K562 (cell line): ENCODE results near the gene PLOD1. TPM values are rescaled to one million over a fixed set of nuclear protein-coding genes. Genes with fewer than 3 reads are reported as not detected.

ENCODE experiments used
- GTF2F1 ChIP-seq: IDR thresholded peaks from 2 replicates; pipeline ENCODE4 v1.6.1; 2011; ENCODE audit warnings: low read depth, low read length, improper control_type of control experiment
- PTRF ChIP-seq: fragments of 450-650 bp; IDR thresholded peaks from 2 replicates; pipeline ENCODE4 v1.6.1; 2016; ENCODE audit warnings: mild to moderate bottlenecking, missing genetic modification characterization, missing compliant biosample characterization
- TARDBP ChIP-seq: fragments of 450-650 bp; IDR thresholded peaks from 2 replicates; pipeline ENCODE4 v1.6.1; 2016
- ZFP1 ChIP-seq: fragments of 450-650 bp; formaldehyde crosslinking; IDR thresholded peaks from 2 replicates; pipeline ENCODE4 v1.4.0; 2020; ENCODE audit warnings: mild to moderate bottlenecking, mixed read lengths
- ZNF184 ChIP-seq: sonication (generic); formaldehyde crosslinking; IDR thresholded peaks from 2 replicates; pipeline ENCODE4 v1.5.0; 2020; ENCODE audit warnings: missing genetic modification reagents
- ZNF212 ChIP-seq: fragments of 450-650 bp; formaldehyde crosslinking; IDR thresholded peaks from 2 replicates; pipeline ENCODE4 v1.4.0; 2020; ENCODE audit warnings: mild to moderate bottlenecking
- ZNF232 ChIP-seq: sonication (generic); formaldehyde crosslinking; IDR thresholded peaks from 2 replicates; pipeline ENCODE4 v1.8.0; 2022; ENCODE audit warnings: mild to moderate bottlenecking, missing genetic modification reagents
- ZNF583 ChIP-seq: fragments of 250-450 bp; sonication (Bioruptor Pico); IDR thresholded peaks from 2 replicates; pipeline ENCODE4 v1.4.0; 2020
- polyA plus RNA-seq, 8 experiments: library from polyadenylated mRNA; depleted of rRNA in 4 of 8; stranded (reverse) in 5 of 8; unstranded in 3 of 8; fragments of >200 nt; fragmentation: Nextera tagmentation in 2 of 8; fragmentation: Illumina TruSeq in 1 of 8; extraction: Ambion mirVana in 2 of 8; extraction: Trizol in 1 of 8; gene quantifications; 2 replicates each; pipeline versions ENCODE4 v1.2.1 to v1.2.3, GENCODE V29; 2011 to 2014; ENCODE audit warnings: inconsistent platforms in 1 of 8, missing spikeins in 1 of 8
- total RNA-seq, 7 experiments: library from RNA; depleted of rRNA in 6 of 7; stranded (reverse); fragments of >200 nt in 6 of 7; fragmentation: Illumina TruSeq in 2 of 7; extraction: Trizol in 2 of 7; gene quantifications; 2 replicates each; pipeline versions ENCODE4 v1.2.1 to v1.2.3, GENCODE V29; 2011 to 2021; ENCODE audit warnings: low replicate concordance in 1 of 7
- TF ChIP-seq, protein P1 (sequence below): sonication (generic); formaldehyde crosslinking; IDR thresholded peaks from 2 replicates; pipeline ENCODE4 v1.9.0; 2022; ENCODE audit warnings: mild to moderate bottlenecking, missing genetic modification reagents
- TF ChIP-seq, protein P2 (sequence below), 2 experiments: fragments of 150-350 bp in 1 of 2; IDR thresholded peaks; 2 replicates each; pipeline ENCODE4 v1.6.1; 2012 to 2016; ENCODE audit warnings: low read depth in 2 of 2, low read length in 2 of 2, mild to moderate bottlenecking in 1 of 2, moderate library complexity in 1 of 2
- TF ChIP-seq, protein P3 (sequence below), 2 experiments: fragments of 450-650 bp; IDR thresholded peaks; 2 replicates each; pipeline ENCODE4 v1.6.1; 2016; ENCODE audit warnings: mild to moderate bottlenecking in 2 of 2, borderline replicate concordance in 1 of 2, low read depth in 1 of 2, moderate library complexity in 1 of 2

The PLOD1 gene
- total and polyA plus RNA-seq, 9 of the 15 experiments (the other 6 are each of a cell fraction or from before 2014, with no cell fraction given), result 16.6 to 90.8 (median 52.7) TPM

DNA sequence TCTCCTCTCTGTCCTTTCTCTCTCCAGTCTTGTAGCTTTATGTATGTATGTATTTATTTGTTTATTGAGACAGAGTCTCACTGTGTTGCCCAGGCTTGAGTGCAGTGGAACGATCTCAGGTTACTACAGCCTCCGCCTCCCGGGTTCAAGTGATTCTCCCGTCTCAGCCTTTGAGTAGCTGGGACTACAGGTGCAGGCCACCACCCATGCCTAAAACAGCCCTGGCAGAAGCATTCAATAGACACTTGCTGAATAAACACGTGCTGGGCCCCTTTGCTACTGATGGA lies 10.7 kb upstream of the PLOD1 start (continued):
- no peak for TF ChIP-seq TARDBP
- no peak for TF ChIP-seq ZFP1 (CRISPR knock-in tag)
- TF ChIP-seq, protein P1, sequence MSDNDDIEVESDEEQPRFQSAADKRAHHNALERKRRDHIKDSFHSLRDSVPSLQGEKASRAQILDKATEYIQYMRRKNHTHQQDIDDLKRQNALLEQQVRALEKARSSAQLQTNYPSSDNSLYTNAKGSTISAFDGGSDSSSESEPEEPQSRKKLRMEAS (CRISPR knock-in tag), result no peak
- TF ChIP-seq, protein P2, sequence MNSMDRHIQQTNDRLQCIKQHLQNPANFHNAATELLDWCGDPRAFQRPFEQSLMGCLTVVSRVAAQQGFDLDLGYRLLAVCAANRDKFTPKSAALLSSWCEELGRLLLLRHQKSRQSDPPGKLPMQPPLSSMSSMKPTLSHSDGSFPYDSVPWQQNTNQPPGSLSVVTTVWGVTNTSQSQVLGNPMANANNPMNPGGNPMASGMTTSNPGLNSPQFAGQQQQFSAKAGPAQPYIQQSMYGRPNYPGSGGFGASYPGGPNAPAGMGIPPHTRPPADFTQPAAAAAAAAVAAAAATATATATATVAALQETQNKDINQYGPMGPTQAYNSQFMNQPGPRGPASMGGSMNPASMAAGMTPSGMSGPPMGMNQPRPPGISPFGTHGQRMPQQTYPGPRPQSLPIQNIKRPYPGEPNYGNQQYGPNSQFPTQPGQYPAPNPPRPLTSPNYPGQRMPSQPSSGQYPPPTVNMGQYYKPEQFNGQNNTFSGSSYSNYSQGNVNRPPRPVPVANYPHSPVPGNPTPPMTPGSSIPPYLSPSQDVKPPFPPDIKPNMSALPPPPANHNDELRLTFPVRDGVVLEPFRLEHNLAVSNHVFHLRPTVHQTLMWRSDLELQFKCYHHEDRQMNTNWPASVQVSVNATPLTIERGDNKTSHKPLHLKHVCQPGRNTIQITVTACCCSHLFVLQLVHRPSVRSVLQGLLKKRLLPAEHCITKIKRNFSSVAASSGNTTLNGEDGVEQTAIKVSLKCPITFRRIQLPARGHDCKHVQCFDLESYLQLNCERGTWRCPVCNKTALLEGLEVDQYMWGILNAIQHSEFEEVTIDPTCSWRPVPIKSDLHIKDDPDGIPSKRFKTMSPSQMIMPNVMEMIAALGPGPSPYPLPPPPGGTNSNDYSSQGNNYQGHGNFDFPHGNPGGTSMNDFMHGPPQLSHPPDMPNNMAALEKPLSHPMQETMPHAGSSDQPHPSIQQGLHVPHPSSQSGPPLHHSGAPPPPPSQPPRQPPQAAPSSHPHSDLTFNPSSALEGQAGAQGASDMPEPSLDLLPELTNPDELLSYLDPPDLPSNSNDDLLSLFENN (IDR thresholded peaks at IDR 0.05; ENCODE audit: low read depth in 2 of 2, low read length in 2 of 2), result no peak
- no peak for TF ChIP-seq ZNF232
- TF ChIP-seq GTF2F1, result no peak
- no peak for TF ChIP-seq PTRF
- TF ChIP-seq, protein P3, sequence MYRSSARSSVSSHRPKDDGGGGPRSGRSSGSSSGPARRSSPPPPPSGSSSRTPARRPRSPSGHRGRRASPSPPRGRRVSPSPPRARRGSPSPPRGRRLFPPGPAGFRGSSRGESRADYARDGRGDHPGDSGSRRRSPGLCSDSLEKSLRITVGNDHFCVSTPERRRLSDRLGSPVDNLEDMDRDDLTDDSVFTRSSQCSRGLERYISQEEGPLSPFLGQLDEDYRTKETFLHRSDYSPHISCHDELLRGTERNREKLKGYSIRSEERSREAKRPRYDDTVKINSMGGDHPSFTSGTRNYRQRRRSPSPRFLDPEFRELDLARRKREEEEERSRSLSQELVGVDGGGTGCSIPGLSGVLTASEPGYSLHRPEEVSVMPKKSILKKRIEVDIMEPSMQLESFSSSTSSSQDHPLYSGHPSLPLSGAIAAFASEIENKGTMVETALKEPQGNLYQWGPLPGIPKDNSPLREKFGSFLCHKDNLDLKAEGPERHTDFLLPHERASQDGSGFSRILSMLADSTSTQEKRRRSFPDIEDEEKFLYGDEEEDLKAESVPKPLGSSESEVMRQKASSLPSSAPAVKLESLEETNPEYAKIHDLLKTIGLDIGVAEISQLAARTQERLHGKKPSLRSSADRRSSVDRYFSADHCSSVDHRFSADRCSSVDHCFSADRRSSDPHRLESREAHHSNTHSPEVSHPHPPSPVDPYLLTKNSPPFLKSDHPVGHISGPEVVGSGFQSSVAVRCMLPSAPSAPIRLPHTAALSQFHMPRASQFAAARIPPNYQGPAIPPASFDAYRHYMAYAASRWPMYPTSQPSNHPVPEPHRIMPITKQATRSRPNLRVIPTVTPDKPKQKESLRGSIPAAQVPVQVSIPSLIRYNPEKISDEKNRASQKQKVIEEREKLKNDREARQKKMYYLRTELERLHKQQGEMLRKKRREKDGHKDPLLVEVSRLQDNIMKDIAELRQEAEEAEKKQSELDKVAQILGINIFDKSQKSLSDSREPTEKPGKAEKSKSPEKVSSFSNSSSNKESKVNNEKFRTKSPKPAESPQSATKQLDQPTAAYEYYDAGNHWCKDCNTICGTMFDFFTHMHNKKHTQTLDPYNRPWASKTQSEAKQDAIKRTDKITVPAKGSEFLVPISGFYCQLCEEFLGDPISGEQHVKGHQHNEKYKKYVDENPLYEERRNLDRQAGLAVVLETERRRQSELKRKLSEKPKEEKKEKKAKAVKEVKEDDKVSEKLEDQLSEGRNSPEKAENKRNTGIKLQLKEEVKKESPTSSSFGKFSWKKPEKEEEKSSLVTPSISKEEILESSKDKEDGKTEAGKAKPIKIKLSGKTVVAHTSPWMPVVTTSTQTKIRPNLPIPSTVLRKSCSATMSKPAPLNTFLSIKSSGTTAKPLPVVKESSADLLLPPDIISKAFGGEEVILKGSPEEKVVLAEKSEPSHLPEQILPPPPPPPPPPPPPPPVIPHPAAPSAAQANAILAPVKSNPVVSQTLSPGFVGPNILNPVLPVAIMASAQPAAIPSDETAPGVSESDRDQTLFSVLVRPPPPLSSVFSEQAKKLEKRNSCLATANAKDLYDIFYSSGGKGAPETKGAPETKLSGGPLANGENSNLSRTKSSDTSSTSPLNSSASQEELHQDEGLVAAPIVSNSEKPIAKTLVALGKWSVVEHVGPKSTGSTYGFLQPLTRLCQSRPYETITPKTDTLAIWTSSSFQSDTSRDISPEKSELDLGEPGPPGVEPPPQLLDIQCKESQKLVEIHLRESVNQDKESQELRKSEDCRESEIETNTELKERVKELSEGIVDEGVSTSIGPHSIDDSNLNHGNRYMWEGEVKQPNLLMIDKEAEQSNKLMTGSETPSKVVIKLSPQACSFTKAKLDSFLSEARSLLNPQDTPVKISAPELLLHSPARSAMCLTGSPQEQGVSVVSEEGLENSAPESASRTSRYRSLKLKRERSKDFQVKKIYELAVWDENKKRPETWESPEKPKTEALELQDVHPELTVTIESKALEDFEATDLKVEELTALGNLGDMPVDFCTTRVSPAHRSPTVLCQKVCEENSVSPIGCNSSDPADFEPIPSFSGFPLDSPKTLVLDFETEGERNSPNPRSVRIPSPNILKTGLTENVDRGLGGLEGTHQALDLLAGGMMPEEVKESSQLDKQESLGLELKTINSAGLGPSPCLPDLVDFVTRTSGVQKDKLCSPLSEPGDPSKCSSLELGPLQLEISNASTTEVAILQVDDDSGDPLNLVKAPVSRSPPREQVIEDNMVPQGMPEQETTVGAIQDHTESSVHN (IDR thresholded peaks at IDR 0.05; ENCODE audit: borderline replicate concordance in 1 of 2, low read depth in 1 of 2), result no peak
- TF ChIP-seq ZNF583 (CRISPR knock-in tag), result no peak
- no peak for TF ChIP-seq ZNF184 (CRISPR knock-in tag)
- no peak for TF ChIP-seq ZNF212 (CRISPR knock-in tag)
- TF ChIP-seq, all 486 proteins: peak for 0
